Stimulated activated CD4-positive, alpha-beta T cell treated with anti-CD3 and anti-CD28 coated beads, Interleukin-1b, Interleukin-23, amount 100 ng/mL, for 4 hours (primary cell): ENCODE measurements around the gene NOC2L.

Experiments used
- DNase-seq, 2 donors: peaks; one replicate each; pipeline ENCODE4 v3.0.0-alpha.2; 2020; ENCODE audit warnings: low read depth in 2 of 2

NOC2L gene

DNA sequence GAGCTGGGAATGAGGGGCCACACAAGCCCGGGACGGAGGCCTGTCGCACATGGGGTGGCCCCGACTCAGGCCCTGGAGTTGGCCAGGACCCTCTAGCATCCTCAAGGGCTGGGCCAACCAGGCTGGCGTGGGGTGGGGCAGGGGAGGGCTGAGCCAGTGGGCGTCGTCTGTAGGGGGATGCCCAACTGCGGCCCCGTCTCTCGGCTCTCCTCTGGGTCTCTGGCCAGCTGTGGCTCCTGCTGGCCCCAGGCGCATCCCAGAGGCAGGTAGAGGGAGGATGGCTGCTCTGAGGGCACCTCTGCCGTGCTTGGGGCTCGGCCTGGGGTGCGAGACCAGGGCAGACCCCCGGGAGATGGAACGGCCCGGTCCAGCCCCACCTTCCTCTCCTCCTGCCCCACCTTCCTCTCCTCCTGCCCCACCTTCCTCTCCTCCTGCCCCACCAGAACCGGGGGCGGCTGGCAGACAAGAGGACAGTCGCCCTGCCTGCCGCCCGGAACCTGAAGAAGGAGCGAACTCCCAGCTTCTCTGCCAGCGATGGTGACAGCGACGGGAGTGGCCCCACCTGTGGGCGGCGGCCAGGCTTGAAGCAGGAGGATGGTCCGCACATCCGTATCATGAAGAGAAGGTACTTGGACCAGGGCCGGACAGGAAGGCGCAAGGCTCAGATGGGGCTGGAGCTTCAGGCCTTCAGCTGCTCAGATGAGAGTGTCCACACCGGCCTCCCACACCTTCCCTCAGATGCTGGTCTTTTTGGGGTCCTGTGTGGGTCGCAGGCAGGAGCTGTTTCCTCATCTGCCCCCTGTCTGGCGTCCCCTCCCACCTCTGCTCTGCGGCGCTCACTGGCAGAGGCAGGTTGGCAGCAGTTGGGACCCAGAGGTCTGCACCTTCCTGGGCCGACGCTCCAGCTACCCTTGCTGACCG is 29.1 kb downstream of the NOC2L start:
- DNase-seq: no peak

- no peak for DNase-seq
Observed at GRCh38 chr1:928825-929661, 30.0 kb downstream of the NOC2L start.

GRCh38 chr1:927748-928147 is 31.3 kb downstream of the NOC2L start:
- no peak for DNase-seq

GRCh38 chr1:927234-927633 is 31.8 kb downstream of the NOC2L start:
- no peak for DNase-seq

DNA sequence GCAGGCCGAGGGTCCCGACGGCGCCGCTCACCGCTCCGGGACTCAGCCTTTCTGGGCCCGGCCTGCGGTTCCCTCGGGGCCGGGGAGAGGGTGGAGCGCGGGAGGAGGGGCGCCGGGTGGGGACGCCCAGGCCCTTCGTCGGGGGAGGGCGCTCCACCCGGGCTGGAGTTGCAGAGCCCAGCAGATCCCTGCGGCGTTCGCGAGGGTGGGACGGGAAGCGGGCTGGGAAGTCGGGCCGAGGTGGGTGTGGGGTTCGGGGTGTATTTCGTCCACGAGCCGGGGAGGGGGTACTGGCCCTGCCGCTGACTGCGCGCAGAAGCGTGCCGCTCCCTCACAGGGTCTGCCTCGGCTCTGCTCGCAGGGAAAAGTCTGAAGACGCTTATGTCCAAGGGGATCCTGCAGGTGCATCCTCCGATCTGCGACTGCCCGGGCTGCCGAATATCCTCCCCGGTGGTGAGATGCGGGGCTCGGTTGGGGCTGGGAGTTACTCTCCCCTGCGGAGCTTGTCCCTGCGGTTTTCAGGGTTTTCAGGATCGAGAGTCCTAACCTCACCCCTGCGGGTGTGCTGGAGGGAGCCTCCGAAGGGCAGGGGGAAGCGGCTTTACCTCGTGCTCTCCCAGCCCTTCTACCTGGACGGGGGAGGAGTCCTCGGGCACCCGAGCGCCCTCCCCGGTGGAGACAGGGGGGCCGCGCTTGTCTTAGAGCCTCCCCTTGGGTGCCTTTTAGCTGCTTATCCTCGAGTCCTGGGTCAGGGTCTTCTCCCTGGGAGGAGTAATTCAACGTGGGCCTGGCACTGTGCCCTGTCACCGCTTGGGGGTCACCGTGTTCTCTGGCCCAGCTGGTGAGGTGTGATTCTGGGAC is 33.3 kb downstream of the NOC2L start:
- no peak for DNase-seq

GRCh38 chr1:924656-925560 is 34.1 kb downstream of the NOC2L start:
- no peak for DNase-seq

DNA sequence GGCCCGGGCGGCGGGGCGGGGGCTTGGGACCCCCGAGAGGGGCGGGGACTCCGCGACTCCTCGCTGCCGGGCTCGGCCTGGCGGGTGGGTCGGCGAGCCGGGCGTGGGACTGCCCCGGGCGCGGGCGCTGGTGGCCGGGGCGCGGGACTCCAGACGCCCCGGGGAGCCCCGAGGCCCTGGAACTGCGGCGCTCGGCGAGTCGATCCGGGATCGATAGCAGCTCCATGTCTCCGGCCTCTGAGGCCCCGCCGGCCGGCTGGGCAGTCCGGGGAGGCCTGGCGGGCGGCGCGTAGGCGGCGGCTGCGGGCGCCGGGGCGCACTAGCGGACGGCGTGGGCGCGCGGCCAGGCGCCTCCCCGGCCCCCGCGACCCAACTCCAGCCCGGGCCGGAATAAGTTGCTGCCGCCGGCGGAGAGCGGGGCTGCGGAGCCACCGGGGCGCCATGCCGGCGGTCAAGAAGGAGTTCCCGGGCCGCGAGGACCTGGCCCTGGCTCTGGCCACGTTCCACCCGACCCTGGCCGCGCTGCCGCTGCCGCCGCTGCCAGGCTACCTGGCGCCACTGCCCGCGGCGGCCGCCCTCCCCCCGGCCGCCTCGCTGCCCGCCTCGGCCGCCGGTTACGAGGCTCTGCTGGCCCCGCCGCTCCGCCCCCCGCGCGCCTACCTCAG is 34.9 kb downstream of the NOC2L start:
- DNase-seq: no peak

- DNase-seq: peak; percentile 43 to 62
Observed at GRCh38 chr1:923131-923990, 35.7 kb downstream of the NOC2L start, which contains the start of gene SAMD11. Gene SAMD11, plus strand, starts transcription at chr1:923923. Its CDS starts 509 bp downstream, at chr1:924432.

GRCh38 chr1:921011-921837 is 37.8 kb downstream of the NOC2L start:
- DNase-seq: no peak

DNA sequence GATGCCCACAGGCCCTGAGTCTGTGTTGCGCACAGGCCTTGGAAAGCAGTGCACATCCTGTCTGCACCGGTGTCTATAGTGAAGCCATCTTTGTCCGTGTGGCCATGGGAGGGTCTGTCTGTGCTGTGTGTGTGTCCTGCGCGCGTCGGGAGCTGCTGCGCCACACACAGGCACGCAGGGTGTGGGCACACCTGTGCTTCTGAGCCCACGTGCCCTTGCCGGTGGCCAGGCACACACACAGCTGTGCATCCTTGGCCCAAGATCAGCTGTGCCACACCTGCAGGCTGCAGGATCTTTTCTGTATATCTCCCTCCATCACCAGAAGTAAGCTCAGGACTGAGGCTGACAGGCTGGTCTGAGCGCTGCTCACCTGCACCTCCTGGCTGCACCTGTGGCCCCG is 38.5 kb downstream of the NOC2L start:
- no peak for DNase-seq

DNA sequence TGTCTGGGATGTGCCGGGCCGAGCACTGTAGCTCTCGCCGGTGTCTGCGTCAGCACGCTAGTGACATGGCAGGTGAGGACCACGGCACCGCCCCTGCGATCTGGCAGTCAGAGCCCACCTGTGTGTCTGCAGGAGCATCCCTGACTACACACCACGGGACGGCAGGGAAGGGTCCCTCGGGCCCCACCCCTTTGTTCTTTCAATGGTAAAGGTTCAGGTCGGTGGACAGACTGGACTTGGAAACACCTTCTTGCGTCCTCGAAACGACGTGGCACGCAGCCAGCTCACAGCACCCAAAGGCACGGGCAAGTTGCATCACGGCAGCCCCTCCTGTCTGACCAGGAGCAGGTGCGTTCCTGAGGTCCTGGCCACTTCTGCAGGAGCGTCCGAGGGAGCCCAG is 39.0 kb downstream of the NOC2L start:
- DNase-seq: no peak

DNA sequence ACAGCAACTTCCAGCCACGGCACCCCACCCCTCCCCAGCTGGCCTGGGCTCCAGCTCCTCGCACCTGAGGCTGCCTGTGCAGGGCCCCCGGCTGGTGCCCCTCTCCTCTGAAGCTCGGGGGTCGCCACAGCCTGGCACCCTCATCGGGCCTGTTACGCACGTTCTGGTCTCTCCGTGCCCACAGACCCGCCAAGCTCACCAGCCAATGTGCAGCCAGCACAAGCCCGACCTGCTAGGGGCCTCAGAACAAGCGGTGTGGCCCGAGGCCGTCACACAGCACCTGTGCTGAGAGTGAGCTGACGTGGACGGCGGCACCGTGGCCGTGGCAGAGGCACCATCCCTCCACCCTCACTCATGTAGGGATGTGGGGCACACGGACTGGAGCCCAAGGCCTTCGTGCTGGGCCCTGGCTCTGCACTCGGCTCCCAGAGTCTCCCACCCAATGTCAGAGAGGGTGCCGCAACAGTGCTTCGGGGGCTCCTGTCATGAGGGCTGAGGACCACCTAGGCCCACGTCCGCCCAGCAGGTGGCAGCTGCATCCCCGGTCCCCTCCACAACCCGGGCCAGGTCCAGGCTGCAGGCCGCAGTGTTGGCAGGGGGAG is 39.7 kb downstream of the NOC2L start:
- DNase-seq: no peak

DNA sequence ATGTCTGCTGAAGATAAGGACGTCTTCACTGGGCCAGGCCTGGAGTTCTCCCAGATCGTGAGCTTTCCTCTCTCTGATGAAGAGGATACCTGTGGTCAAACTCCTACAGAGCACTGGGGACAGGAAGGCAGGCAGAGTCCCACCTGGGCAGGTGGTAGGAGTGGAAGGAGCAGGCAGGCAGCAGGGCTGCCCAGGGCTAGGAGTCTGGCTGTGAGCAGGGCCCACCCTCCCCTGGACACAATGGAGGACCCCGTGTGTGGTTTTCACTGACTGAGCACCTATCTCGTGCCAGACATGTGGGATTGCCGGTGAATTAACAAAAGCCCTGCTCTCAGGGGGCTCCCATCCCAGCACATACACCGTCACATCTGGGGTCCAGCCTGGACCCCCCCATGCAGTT is 40.2 kb downstream of the NOC2L start:
- no peak for DNase-seq

DNA sequence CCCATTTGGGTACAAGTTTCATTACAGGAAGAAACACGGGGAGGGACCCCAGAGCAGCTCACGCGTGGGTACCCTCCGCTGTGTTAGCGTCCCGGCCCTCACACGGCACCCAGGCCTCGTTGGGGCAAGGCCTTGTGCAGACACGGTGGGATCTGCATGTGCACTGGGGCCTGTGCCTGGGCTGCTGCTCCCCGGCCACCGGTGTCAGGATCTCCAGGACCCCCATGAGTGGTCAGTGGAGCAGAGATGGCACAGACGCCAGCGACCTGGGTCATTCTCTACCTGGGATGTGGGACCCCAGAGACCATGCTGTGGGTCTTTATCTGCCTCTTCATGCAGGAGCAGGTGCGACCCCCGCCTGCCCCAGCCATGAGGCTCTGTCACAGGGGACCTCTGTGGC is 40.7 kb downstream of the NOC2L start:
- no peak for DNase-seq

DNA sequence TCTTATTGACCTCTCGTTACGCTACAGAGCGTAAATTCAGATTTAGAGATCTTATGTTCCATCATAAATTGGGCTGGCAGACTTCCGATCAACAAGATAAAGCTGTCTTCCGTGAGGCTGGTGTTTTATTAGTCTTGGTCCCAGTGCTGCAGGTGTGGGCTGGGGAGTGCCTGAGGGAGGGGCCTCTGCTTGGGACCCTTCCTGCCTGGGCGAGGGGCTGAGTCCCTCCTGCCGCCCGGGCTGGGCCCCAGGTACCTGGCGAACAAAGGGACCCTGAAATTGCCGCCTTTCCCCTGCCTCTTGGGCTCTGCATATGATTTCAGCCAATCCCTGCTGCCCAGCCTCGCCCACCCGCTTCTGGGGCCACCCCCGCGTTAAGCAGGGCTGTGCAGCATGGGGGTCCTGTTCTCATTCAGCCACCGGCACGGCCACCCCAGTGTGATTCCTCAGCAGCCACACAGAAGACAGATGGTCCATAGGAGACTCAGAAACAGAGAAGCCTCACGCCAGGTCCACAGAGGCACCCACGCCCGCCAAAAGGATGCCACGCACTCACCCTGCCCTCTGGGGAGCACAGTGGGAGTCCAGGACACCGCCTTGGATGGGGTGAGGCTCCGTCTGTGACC is 41.5 kb downstream of the NOC2L start:
- DNase-seq: no peak

- DNase-seq: no peak
Observed at GRCh38 chr1:917076-917459, 42.0 kb downstream of the NOC2L start.
